ENCODE results near the gene ZNF212. TPM values are rescaled to one million over a fixed set of nuclear protein-coding genes. Genes with fewer than 3 reads are reported as not detected.

ZNF212 gene
- total RNA-seq, 4 donors from 2014 or later, result 7.1 to 17.9 (median 9.9) TPM

Other genes with a start within 250 kb of the ZNF212 start
- 10 to 100 TPM; 48.6 to 61.8 (median 57.4) TPM for gene PDIA4, start 211.1 kb upstream of the ZNF212 start, total RNA-seq
- gene ZNF786, start 148.9 kb upstream of the ZNF212 start, total RNA-seq, result 10 to 100 TPM in 2 of 4 donors, 1 to 10 TPM in 2; 6.8 to 11.8 (median 10.3) TPM
- 1 to 10 TPM; 2.6 to 5.9 (median 3.7) TPM for gene ZNF425, start 113.3 kb upstream of the ZNF212 start, total RNA-seq
- gene ZNF398, start 92.2 kb upstream of the ZNF212 start, total RNA-seq, result 10 to 100 TPM; 25.7 to 50.4 (median 33.9) TPM
- 10 to 100 TPM; 20.6 to 47.5 (median 29.8) TPM for gene ZNF282, start 44.1 kb upstream of the ZNF212 start, total RNA-seq
- 10 to 100 TPM in 3 of 4 donors, 1 to 10 TPM in 1; 9.9 to 20.8 (median 14.4) TPM for gene ZNF783, start 22.5 kb downstream of the ZNF212 start, total RNA-seq
- 10 to 100 TPM; 11.6 to 16.4 (median 14.9) TPM for gene ZNF777, start 221.4 kb downstream of the ZNF212 start, total RNA-seq